B cell (primary cell): ENCODE measurements around the gene SMYD2. TPM values are rescaled to one million over a fixed set of nuclear protein-coding genes. Genes with fewer than 3 reads are reported as not detected.

Experiments used
- ATAC-seq: fragments of 200-7000 bp; cut with Tn5 transposase; one replicate; pipeline ENCODE4 v1.10.0; 2021; ENCODE audit warnings: low read depth, mild to moderate bottlenecking, moderate number of reproducible peaks, moderate library complexity
- CTCF ChIA-PET: fragments of 350-600 bp; sonication (Branson Sonifier 250); formaldehyde crosslinking; loops from one replicate; lab custom pipeline; 2021; ENCODE audit warnings: antibody characterized with exemption, inconsistent platforms; lab: Charles Lee
- POLR2A ChIA-PET: fragments of 350-600 bp; sonication (Branson Sonifier 250); formaldehyde crosslinking; loops from one replicate; lab custom pipeline; 2021; ENCODE audit warnings: antibody characterized with exemption; lab: Charles Lee
- DNase-seq: peaks from one replicate; pipeline ENCODE4 v3.0.0; 2013
- H2AFZ ChIP-seq: 2 replicates; pipeline ENCODE4 v1.6.1; 2012; ENCODE audit warnings: mild to moderate bottlenecking, low read depth, low read length; ENCODE audit not compliant: insufficient read depth, poor library complexity, severe bottlenecking
- H3K27ac ChIP-seq, 2 donors: 1 replicate in 1 of 2; 2 replicates in 1 of 2; pipeline ENCODE4 v1.5.1; 2012 to 2013; ENCODE audit warnings: low read length in 2 of 2, mild to moderate bottlenecking in 2 of 2, moderate library complexity in 1 of 2
- H3K27me3 ChIP-seq, 4 experiments: fragments of 200-600 bp in 1 of 4; sonication (generic) in 1 of 4; replicated peaks in 1 of 4; 1 replicate in 2 of 4; 2 replicates in 2 of 4; pipeline versions ENCODE4 v1.6.1 to v1.7.0; 2013 to 2016; ENCODE audit warnings: low read length in 3 of 4, mild to moderate bottlenecking in 2 of 4, mixed read lengths in 1 of 4, moderate library complexity in 1 of 4; ENCODE audit not compliant: insufficient read depth in 4 of 4, control insufficient read depth in 3 of 4; ENCODE audit errors: control extremely low read depth in 1 of 4
- H3K36me3 ChIP-seq, 2 experiments: replicated peaks in 1 of 2; 1 replicate in 1 of 2; 2 replicates in 1 of 2; pipeline versions ENCODE4 v1.6.1 to v1.7.1; 2013; ENCODE audit warnings: low read length in 1 of 2; ENCODE audit not compliant: insufficient read depth in 2 of 2, control insufficient read depth in 1 of 2; ENCODE audit errors: control extremely low read depth in 1 of 2, extremely low read depth in 1 of 2
- H3K4me1 ChIP-seq, 2 donors: fragments of 200-600 bp in 1 of 2; sonication (generic) in 1 of 2; 1 replicate in 1 of 2; 2 replicates in 1 of 2; pipeline versions ENCODE4 v1.5.1 to v1.6.1; 2013 to 2017; ENCODE audit warnings: low read length in 2 of 2; ENCODE audit not compliant: control insufficient read depth in 2 of 2, insufficient read depth in 2 of 2
- H3K4me2 ChIP-seq: replicated peaks from 2 replicates; pipeline ENCODE3; 2012; ENCODE audit warnings: mild to moderate bottlenecking, low read depth, low read length; ENCODE audit not compliant: poor library complexity, severe bottlenecking
- H3K4me3 ChIP-seq, 5 experiments: fragments of 200-600 bp in 1 of 5; sonication (generic) in 1 of 5; 1 replicate in 3 of 5; 2 replicates in 2 of 5; pipeline versions ENCODE4 v1.5.1 to v1.7.0; 2011 to 2016; ENCODE audit warnings: low read length in 4 of 5, mild to moderate bottlenecking in 4 of 5, low read depth in 2 of 5, control low read depth in 1 of 5, moderate library complexity in 1 of 5; ENCODE audit not compliant: insufficient read depth in 1 of 5; ENCODE audit errors: control extremely low read depth in 1 of 5, extremely low read depth in 1 of 5
- H3K79me2 ChIP-seq: fragments of 200-600 bp; sonication (generic); one replicate; pipeline ENCODE4 v1.6.0; 2016; ENCODE audit warnings: low read length; ENCODE audit not compliant: control insufficient read depth, insufficient read depth
- H3K9ac ChIP-seq: fragments of 200-600 bp; sonication (generic); 2 replicates; pipeline ENCODE4 v1.6.1; 2017; ENCODE audit warnings: mild to moderate bottlenecking, low read length, moderate library complexity
- H3K9me3 ChIP-seq, 3 donors: one replicate each; pipeline versions ENCODE4 v1.6.1 to v1.7.1; 2013; ENCODE audit warnings: low read length in 2 of 3; ENCODE audit not compliant: control insufficient read depth in 2 of 3, insufficient read depth in 1 of 3; ENCODE audit errors: control extremely low read depth in 1 of 3
- H4K20me1 ChIP-seq: 2 replicates; pipeline ENCODE4 v1.6.0; 2012; ENCODE audit warnings: mild to moderate bottlenecking, low read length; ENCODE audit not compliant: insufficient read depth, control insufficient read depth, poor library complexity, severe bottlenecking
- H3K27ac Mint-ChIP-seq: one replicate; pipeline ENCODE4 v1.8.0; 2021; ENCODE audit warnings: mixed read lengths
- H3K27me3 Mint-ChIP-seq: one replicate; pipeline ENCODE4 v1.8.0; 2021; ENCODE audit warnings: mixed read lengths
- H3K4me1 Mint-ChIP-seq: one replicate; pipeline ENCODE4 v1.8.0; 2021; ENCODE audit warnings: mixed read lengths
- H3K4me3 Mint-ChIP-seq: one replicate; pipeline ENCODE4 v1.8.0; 2021; ENCODE audit warnings: mixed read lengths
- H3K9me3 Mint-ChIP-seq: one replicate; pipeline ENCODE4 v1.8.0; 2022; ENCODE audit warnings: mixed read lengths; ENCODE audit not compliant: insufficient read depth
- EZH2 ChIP-seq: IDR thresholded peaks from 2 replicates; pipeline ENCODE4 v1.6.1; 2012; ENCODE audit warnings: borderline replicate concordance, low read depth, mild to moderate bottlenecking, moderate library complexity, low read length; ENCODE audit not compliant: insufficient read depth, poor library complexity, severe bottlenecking
- WGBS: methylation state at CpG from one replicate; pipeline ENCODE4 v1.1.5; 2013; ENCODE audit warnings: missing lambda C conversion rate; ENCODE audit not compliant: insufficient coverage; 5-methylcytosine and 5-hydroxymethylcytosine counted together
- intact Hi-C: fragments of 100-400 bp; cut with micrococcal nuclease; formaldehyde crosslinking; loops from one replicate; pipeline ENCODE4 v1.10.0; 2022
- polyA plus RNA-seq: library from polyadenylated mRNA; depleted of rRNA; stranded (reverse); fragments of >200 nt; gene quantifications from 2 replicates; pipeline ENCODE4 v1.2.3, GENCODE V29; 2012
- total RNA-seq, 2 donors: library from RNA; stranded (reverse); fragments of 120-200 nt in 1 of 2; gene quantifications; 1 replicate in 1 of 2; 2 replicates in 1 of 2; pipeline versions ENCODE4 v1.2.3 to v1.2.4, GENCODE V29; 2013 to 2022
- TF ChIP-seq, protein P1 (sequence below): fragments of 200-600 bp; IDR thresholded peaks from one replicate; pipeline ENCODE4 v1.8.0; 2022; ENCODE audit warnings: antibody characterized with exemption, mild to moderate bottlenecking

Gene SMYD2
- total and polyA plus RNA-seq, 2 donors (not counting 1 experiment from before 2014, with no cell fraction given), result 21.2 to 29.1 TPM

DNA sequence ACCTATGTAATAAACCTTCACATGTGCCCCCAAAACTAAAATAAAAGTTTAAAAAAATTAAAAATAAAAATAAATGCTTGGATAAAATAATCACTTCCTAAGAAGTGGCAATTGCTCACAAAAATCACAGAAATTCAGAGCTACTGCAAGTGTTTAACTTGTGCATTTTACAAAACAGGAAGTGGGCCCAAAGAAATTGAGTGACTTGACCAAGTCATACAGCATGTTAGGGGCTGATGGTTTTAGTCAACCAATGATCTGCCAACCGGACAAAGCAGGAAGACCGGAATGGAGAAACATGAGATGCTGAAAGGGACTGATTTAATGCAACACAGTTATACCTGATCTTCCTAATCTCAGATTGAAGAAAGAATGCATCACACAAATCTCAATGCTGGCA is 96.5 kb downstream of the SMYD2 start:
- WGBS, result no CpG with 5 or more reads among the region's 2 CpGs
- ChIA-PET POLR2A (no interaction called here), CTCF (no interaction called here)
- Mint-ChIP-seq H3K4me1 (no peaks in the 10 kb centered on the region), H3K9me3 (no peaks in the 10 kb centered on the region), H3K27ac (no peak overlapping the region), H3K4me3 (no peak overlapping the region), H3K27me3 (peaks cover 4% of the 10 kb centered on the region)
- no peak overlapping the region for H3K9ac ChIP-seq
- DNase-seq (no peak), ATAC-seq (no peak)
- H3K4me3 ChIP-seq, result no peak overlapping the region
- H4K20me1 ChIP-seq, result no peaks in the 10 kb centered on the region
- H3K36me3 ChIP-seq, result no peaks in the 10 kb centered on the region
- no peaks in the 10 kb centered on the region for H3K4me1 ChIP-seq
- H3K27me3 ChIP-seq, result no peaks in the 10 kb centered on the region
- no peak for TF ChIP-seq EZH2
- TF ChIP-seq, protein P1, sequence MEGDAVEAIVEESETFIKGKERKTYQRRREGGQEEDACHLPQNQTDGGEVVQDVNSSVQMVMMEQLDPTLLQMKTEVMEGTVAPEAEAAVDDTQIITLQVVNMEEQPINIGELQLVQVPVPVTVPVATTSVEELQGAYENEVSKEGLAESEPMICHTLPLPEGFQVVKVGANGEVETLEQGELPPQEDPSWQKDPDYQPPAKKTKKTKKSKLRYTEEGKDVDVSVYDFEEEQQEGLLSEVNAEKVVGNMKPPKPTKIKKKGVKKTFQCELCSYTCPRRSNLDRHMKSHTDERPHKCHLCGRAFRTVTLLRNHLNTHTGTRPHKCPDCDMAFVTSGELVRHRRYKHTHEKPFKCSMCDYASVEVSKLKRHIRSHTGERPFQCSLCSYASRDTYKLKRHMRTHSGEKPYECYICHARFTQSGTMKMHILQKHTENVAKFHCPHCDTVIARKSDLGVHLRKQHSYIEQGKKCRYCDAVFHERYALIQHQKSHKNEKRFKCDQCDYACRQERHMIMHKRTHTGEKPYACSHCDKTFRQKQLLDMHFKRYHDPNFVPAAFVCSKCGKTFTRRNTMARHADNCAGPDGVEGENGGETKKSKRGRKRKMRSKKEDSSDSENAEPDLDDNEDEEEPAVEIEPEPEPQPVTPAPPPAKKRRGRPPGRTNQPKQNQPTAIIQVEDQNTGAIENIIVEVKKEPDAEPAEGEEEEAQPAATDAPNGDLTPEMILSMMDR, result no peak
- intact Hi-C loops, result no loop called here
- no peaks in the 10 kb centered on the region for H3K79me2 ChIP-seq
- no peak overlapping the region for H3K27ac ChIP-seq
- H2AFZ ChIP-seq, result no peak overlapping the region
- H3K9me3 ChIP-seq, result no peaks in the 10 kb centered on the region
- H3K4me2 ChIP-seq, result no peak overlapping the region

GRCh38 chr1:214377886-214378285 is 96.9 kb downstream of the SMYD2 start:
- WGBS, result 95% methylated on average over 8 of the region's 9 CpGs
- H3K27me3 Mint-ChIP-seq, result peaks cover 4% of the 10 kb centered on the region
- Histone ChIP-seq H3K4me2 (no peak overlapping the region), H2AFZ (no peak overlapping the region), H4K20me1 (no peaks in the 10 kb centered on the region), H3K27me3 (no peaks in the 10 kb centered on the region), H3K27ac (no peak overlapping the region), H3K9ac (no peak overlapping the region), H3K9me3 (no peaks in the 10 kb centered on the region), H3K79me2 (no peaks in the 10 kb centered on the region), H3K4me1 (no peaks in the 10 kb centered on the region), H3K36me3 (no peaks in the 10 kb centered on the region), H3K4me3 (no peak overlapping the region)
- no peak overlapping the region for H3K27ac Mint-ChIP-seq
- no peak for TF ChIP-seq EZH2
- TF ChIP-seq, protein P1, result no peak
- DNase-seq (no peak), ATAC-seq (no peak)
- H3K9me3 Mint-ChIP-seq, result no peaks in the 10 kb centered on the region
- H3K4me3 Mint-ChIP-seq, result no peak overlapping the region
- ChIA-PET CTCF (no interaction called here), POLR2A (no interaction called here)
- intact Hi-C loops, result no loop called here
- H3K4me1 Mint-ChIP-seq, result no peaks in the 10 kb centered on the region
